ENCODE measurements around the gene IRX4.

IRX4 gene

DNA sequence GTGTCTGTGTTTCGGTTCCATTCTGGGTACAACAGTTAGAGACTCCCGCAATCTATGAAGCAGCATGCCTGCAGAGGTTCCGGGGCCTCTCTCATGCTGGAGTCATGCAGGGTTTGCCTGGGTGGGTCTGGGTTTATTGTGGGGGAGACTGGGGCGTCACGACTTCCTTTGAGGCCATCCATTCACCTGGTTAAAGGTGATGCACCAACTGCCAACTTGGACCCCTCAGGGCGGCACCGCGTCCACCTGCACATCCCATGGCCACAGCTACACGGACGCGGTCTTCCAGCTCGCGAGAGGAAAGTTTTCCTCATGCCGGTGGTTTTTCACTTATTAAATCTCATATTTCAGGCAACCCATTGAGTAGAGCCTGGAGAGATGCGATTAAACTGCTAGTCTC, 30.9 kb upstream of the IRX4 start:
- no peak for DNase-seq

DNA sequence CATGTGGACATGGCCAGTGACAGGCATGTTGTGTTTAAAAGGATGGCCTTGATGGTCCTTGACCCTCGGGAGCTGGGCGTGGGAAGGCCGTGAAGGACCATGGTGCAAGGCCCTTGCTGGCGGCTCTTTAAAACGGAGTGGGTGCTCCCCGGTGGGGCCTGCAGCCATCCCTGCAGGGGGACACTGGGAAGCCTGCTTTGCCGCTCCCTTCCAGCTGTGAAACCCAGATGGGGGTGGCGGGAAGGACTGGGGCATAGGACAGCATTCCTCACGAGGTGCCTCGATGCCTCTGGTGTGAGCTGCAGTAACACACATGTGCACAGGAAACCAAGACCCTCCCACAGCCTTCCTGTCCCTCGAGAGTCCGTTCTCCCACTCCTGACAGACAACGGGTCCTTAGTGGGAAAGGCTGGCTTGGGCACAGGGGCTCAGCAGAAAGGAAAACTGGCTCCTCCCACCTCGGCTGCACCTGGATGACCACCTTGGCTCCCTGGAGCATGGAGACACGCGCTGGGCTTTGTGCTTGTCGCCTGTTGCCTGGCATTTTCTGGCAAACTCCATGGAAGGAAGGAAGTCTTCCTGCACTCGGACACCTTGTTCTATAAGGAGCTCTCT, 30.3 kb upstream of the IRX4 start:
- DNase-seq = no peak

- no peak for DNase-seq
Measured at GRCh38 chr5:1911773-1912235, 29.1 kb upstream of the IRX4 start.

DNA sequence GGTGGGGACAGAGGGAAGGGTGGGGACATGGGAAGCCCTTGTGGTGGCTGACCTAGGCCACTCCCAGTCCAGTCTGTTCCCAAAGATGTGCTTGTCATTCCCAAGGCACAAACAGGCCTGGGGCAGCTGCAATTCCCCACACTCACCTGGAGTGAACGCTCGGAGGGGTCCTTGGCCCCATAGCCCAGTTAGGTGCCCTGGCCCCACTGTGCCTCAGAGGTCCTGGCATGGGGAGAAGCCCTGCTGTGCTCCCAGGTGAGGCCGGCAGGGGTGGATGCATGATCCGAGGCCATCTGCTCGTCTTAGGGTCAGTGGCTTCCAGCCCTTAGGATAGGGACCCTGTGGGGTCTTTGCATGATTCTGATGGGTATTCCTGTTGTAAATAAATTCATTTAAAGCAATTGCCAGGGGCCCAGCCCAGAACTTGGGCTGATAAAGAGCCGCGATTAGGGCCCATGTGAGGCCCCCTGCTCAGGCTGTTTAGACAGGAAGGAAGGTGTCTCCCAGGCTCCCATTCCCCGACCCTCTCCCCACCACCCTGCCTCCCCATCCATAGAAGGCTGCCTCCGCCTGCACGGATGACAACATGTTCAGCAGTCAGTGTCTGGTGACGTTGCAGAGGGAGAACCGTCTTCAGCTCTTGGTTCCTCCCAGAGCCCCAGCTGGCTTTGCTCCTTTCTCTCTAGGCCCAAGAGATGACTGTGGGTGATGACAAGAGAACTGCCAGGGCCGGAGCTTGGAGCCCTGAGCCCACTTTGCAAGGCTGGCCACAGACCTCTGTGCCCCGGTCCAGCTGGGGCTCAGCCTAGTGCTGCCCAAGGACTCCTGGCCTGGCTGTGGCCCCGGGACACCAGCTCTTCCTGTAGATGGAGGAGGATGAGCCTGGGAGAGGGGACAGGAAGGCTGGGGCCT, 28.4 kb upstream of the IRX4 start:
- no peak for DNase-seq

DNA sequence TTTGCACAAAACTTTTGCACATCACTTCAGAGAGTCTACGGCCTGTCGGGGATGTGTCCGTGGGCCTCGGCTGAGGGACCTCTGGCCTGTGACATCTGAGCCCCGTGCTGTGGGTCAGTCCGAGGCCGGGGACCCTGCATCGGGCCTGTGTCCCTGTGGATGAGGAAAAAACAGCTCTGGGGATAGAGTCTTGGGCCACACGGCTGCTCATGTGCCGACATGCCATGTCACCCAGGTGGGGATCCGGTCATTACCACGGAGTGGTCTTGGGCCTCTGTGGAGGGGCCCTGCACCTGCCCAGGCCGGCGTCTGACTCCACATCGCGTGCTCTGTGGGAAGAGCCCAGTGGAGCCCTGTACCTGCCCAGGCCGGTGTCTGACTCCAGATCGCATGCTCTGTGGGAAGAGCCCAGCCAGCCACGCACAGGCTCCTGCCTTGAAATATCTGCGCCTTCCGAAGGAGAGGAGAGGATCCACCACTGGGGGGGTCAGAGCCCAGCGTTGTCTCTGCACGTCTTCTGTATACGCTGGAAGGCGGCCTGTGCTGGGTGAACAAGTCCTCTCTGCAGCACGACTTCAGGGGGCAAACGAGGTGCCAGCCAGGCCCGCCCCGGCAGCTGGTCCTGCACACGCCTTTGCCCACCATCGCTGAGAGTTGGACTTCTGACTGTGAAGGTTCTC, 27.5 kb upstream of the IRX4 start:
- no peak for DNase-seq

- DNase-seq = no peak
Measured at GRCh38 chr5:1909346-1909985, 26.7 kb upstream of the IRX4 start.

- no peak for DNase-seq
Measured at GRCh38 chr5:1908931-1909330, 26.2 kb upstream of the IRX4 start.

GRCh38 chr5:1907616-1908015, 24.9 kb upstream of the IRX4 start:
- DNase-seq = no peak

DNA sequence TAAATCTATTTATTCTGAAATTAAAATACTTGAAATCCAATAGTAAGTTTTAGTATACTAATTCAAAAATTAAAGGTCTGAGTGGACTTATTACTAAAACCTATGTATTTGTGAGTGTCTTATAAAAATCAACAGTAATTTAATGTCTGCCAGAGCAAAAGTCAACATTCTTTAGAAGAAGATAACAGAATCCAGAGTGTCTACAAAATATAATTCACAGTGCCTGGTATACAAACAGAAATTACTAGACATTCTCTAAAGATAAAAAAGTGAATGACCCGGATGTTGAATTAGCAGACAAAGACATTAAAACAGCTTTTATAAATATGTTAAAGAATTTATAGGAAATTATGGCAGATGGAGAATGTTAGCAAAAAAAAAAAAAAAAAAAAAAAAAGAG, 22.4 kb upstream of the IRX4 start:
- no peak for DNase-seq

GRCh38 chr5:1901983-1902382, 19.3 kb upstream of the IRX4 start:
- no peak for DNase-seq

GRCh38 chr5:1901061-1901460, 18.3 kb upstream of the IRX4 start:
- no peak for DNase-seq

DNA sequence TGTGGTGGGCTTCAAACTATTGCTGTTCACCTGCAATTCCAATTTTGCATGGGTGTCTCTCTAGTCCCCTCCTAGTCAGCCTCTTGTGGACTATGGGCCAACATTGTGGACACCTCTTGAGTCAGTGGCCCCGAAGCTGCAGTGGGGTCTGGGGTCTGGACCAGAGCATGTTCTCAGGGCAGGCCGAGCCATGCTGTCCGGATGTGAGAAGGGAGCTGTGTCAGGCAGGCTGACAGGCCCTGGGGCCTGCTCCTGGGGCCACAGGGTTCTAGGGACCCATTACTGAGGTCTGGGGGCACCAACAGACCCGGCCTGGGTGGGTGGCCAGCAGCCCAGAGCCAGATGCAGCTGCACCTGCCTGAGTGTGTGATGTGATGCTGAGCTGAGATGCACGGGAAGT, 16.5 kb upstream of the IRX4 start:
- no peak for DNase-seq

GRCh38 chr5:1897816-1898450, 15.2 kb upstream of the IRX4 start:
- no peak for DNase-seq

- DNase-seq = no peak
Measured at GRCh38 chr5:1897386-1897785, 14.7 kb upstream of the IRX4 start.

- DNase-seq = no peak
Measured at GRCh38 chr5:1896602-1897376, 14.1 kb upstream of the IRX4 start.

GRCh38 chr5:1895739-1896420, 13.2 kb upstream of the IRX4 start:
- DNase-seq = no peak

GRCh38 chr5:1894243-1894642, 11.5 kb upstream of the IRX4 start:
- no peak for DNase-seq

DNA sequence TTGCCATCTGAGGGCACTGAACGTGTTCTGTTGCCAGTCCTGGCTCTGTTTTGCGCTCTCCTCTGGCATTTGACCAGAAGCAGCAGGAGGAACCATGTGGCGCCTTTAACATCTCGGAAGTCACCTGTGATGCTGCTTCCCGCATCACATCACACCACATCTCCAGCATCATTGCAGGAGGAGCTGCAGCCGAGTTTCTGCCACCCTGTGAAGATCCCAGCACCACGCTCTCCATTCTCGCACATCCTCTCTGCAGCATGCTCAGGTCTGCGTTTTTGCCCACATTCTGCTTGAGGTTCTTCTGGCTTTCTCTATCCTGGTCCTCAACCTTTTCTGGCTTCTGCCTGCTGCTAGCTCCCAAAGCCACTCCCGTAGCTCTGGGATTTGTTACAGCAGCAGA, 11.0 kb upstream of the IRX4 start:
- no peak for DNase-seq

GRCh38 chr5:1892685-1893445, 10.1 kb upstream of the IRX4 start:
- DNase-seq = no peak

- no peak for DNase-seq
Measured at GRCh38 chr5:1892211-1892610, 9.5 kb upstream of the IRX4 start.

DNA sequence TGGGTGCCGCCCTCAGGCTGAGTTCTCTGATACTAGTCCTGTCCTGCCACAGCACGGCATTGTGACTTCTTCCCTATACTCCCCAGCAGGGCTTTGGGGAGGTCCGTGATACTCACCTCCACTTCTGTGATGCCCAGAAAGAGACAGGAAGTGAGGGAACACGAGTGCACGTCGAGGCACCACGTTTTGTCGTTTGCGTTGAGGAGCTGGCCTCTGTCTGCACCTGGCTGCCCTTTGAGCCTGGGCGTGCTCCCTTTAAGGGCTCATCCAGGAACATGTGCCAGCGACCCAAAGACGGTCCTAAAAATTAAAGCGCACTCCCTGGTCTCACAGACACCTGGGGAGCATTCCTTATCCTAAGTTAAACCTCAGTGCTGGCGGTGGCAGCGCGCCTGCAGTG, 8.7 kb upstream of the IRX4 start:
- no peak for DNase-seq

Measured in OCI-M1 (cell line).